B cell (primary cell): Measurements from ENCODE around the gene TENT4B. TPM values are rescaled to one million over a fixed set of nuclear protein-coding genes. Genes with fewer than 3 reads are reported as not detected.

Source experiments
- ATAC-seq: fragments of 200-7000 bp; cut with Tn5 transposase; one replicate; pipeline ENCODE4 v1.10.0; 2021; ENCODE audit warnings: low read depth, mild to moderate bottlenecking, moderate number of reproducible peaks, moderate library complexity
- CTCF ChIA-PET: fragments of 350-600 bp; sonication (Branson Sonifier 250); formaldehyde crosslinking; loops from one replicate; lab custom pipeline; 2021; ENCODE audit warnings: antibody characterized with exemption, inconsistent platforms; lab: Charles Lee
- POLR2A ChIA-PET: fragments of 350-600 bp; sonication (Branson Sonifier 250); formaldehyde crosslinking; loops from one replicate; lab custom pipeline; 2021; ENCODE audit warnings: antibody characterized with exemption; lab: Charles Lee
- DNase-seq: peaks from one replicate; pipeline ENCODE4 v3.0.0; 2013
- H2AFZ ChIP-seq: 2 replicates; pipeline ENCODE4 v1.6.1; 2012; ENCODE audit warnings: mild to moderate bottlenecking, low read depth, low read length; ENCODE audit not compliant: insufficient read depth, poor library complexity, severe bottlenecking
- H3K27ac ChIP-seq, 2 donors: 1 replicate in 1 of 2; 2 replicates in 1 of 2; pipeline ENCODE4 v1.5.1; 2012 to 2013; ENCODE audit warnings: low read length in 2 of 2, mild to moderate bottlenecking in 2 of 2, moderate library complexity in 1 of 2
- H3K27me3 ChIP-seq, 4 experiments: fragments of 200-600 bp in 1 of 4; sonication (generic) in 1 of 4; replicated peaks in 1 of 4; 1 replicate in 2 of 4; 2 replicates in 2 of 4; pipeline versions ENCODE4 v1.6.1 to v1.7.0; 2013 to 2016; ENCODE audit warnings: low read length in 3 of 4, mild to moderate bottlenecking in 2 of 4, mixed read lengths in 1 of 4, moderate library complexity in 1 of 4; ENCODE audit not compliant: insufficient read depth in 4 of 4, control insufficient read depth in 3 of 4; ENCODE audit errors: control extremely low read depth in 1 of 4
- H3K36me3 ChIP-seq, 2 experiments: replicated peaks in 1 of 2; 1 replicate in 1 of 2; 2 replicates in 1 of 2; pipeline versions ENCODE4 v1.6.1 to v1.7.1; 2013; ENCODE audit warnings: low read length in 1 of 2; ENCODE audit not compliant: insufficient read depth in 2 of 2, control insufficient read depth in 1 of 2; ENCODE audit errors: control extremely low read depth in 1 of 2, extremely low read depth in 1 of 2
- H3K4me1 ChIP-seq, 2 donors: fragments of 200-600 bp in 1 of 2; sonication (generic) in 1 of 2; 1 replicate in 1 of 2; 2 replicates in 1 of 2; pipeline versions ENCODE4 v1.5.1 to v1.6.1; 2013 to 2017; ENCODE audit warnings: low read length in 2 of 2; ENCODE audit not compliant: control insufficient read depth in 2 of 2, insufficient read depth in 2 of 2
- H3K4me2 ChIP-seq: replicated peaks from 2 replicates; pipeline ENCODE3; 2012; ENCODE audit warnings: mild to moderate bottlenecking, low read depth, low read length; ENCODE audit not compliant: poor library complexity, severe bottlenecking
- H3K4me3 ChIP-seq, 5 experiments: fragments of 200-600 bp in 1 of 5; sonication (generic) in 1 of 5; 1 replicate in 3 of 5; 2 replicates in 2 of 5; pipeline versions ENCODE4 v1.5.1 to v1.7.0; 2011 to 2016; ENCODE audit warnings: low read length in 4 of 5, mild to moderate bottlenecking in 4 of 5, low read depth in 2 of 5, control low read depth in 1 of 5, moderate library complexity in 1 of 5; ENCODE audit not compliant: insufficient read depth in 1 of 5; ENCODE audit errors: control extremely low read depth in 1 of 5, extremely low read depth in 1 of 5
- H3K79me2 ChIP-seq: fragments of 200-600 bp; sonication (generic); one replicate; pipeline ENCODE4 v1.6.0; 2016; ENCODE audit warnings: low read length; ENCODE audit not compliant: control insufficient read depth, insufficient read depth
- H3K9ac ChIP-seq: fragments of 200-600 bp; sonication (generic); 2 replicates; pipeline ENCODE4 v1.6.1; 2017; ENCODE audit warnings: mild to moderate bottlenecking, low read length, moderate library complexity
- H3K9me3 ChIP-seq, 3 donors: one replicate each; pipeline versions ENCODE4 v1.6.1 to v1.7.1; 2013; ENCODE audit warnings: low read length in 2 of 3; ENCODE audit not compliant: control insufficient read depth in 2 of 3, insufficient read depth in 1 of 3; ENCODE audit errors: control extremely low read depth in 1 of 3
- H4K20me1 ChIP-seq: 2 replicates; pipeline ENCODE4 v1.6.0; 2012; ENCODE audit warnings: mild to moderate bottlenecking, low read length; ENCODE audit not compliant: insufficient read depth, control insufficient read depth, poor library complexity, severe bottlenecking
- H3K27ac Mint-ChIP-seq: one replicate; pipeline ENCODE4 v1.8.0; 2021; ENCODE audit warnings: mixed read lengths
- H3K27me3 Mint-ChIP-seq: one replicate; pipeline ENCODE4 v1.8.0; 2021; ENCODE audit warnings: mixed read lengths
- H3K4me1 Mint-ChIP-seq: one replicate; pipeline ENCODE4 v1.8.0; 2021; ENCODE audit warnings: mixed read lengths
- H3K4me3 Mint-ChIP-seq: one replicate; pipeline ENCODE4 v1.8.0; 2021; ENCODE audit warnings: mixed read lengths
- H3K9me3 Mint-ChIP-seq: one replicate; pipeline ENCODE4 v1.8.0; 2022; ENCODE audit warnings: mixed read lengths; ENCODE audit not compliant: insufficient read depth
- EZH2 ChIP-seq: IDR thresholded peaks from 2 replicates; pipeline ENCODE4 v1.6.1; 2012; ENCODE audit warnings: borderline replicate concordance, low read depth, mild to moderate bottlenecking, moderate library complexity, low read length; ENCODE audit not compliant: insufficient read depth, poor library complexity, severe bottlenecking
- WGBS: methylation state at CpG from one replicate; pipeline ENCODE4 v1.1.5; 2013; ENCODE audit warnings: missing lambda C conversion rate; ENCODE audit not compliant: insufficient coverage; 5-methylcytosine and 5-hydroxymethylcytosine counted together
- intact Hi-C: fragments of 100-400 bp; cut with micrococcal nuclease; formaldehyde crosslinking; loops from one replicate; pipeline ENCODE4 v1.10.0; 2022
- polyA plus RNA-seq: library from polyadenylated mRNA; depleted of rRNA; stranded (reverse); fragments of >200 nt; gene quantifications from 2 replicates; pipeline ENCODE4 v1.2.3, GENCODE V29; 2012
- total RNA-seq, 2 donors: library from RNA; stranded (reverse); fragments of 120-200 nt in 1 of 2; gene quantifications; 1 replicate in 1 of 2; 2 replicates in 1 of 2; pipeline versions ENCODE4 v1.2.3 to v1.2.4, GENCODE V29; 2013 to 2022
- TF ChIP-seq, protein P1 (sequence below): fragments of 200-600 bp; IDR thresholded peaks from one replicate; pipeline ENCODE4 v1.8.0; 2022; ENCODE audit warnings: antibody characterized with exemption, mild to moderate bottlenecking

The TENT4B gene
- total and polyA plus RNA-seq, 2 donors (not counting 1 experiment from before 2014, with no cell fraction given) = 6.1 to 17.1 TPM

GRCh38 chr16:50197582-50197981 lies 44.5 kb downstream of the TENT4B start:
- TF ChIP-seq, protein P1, sequence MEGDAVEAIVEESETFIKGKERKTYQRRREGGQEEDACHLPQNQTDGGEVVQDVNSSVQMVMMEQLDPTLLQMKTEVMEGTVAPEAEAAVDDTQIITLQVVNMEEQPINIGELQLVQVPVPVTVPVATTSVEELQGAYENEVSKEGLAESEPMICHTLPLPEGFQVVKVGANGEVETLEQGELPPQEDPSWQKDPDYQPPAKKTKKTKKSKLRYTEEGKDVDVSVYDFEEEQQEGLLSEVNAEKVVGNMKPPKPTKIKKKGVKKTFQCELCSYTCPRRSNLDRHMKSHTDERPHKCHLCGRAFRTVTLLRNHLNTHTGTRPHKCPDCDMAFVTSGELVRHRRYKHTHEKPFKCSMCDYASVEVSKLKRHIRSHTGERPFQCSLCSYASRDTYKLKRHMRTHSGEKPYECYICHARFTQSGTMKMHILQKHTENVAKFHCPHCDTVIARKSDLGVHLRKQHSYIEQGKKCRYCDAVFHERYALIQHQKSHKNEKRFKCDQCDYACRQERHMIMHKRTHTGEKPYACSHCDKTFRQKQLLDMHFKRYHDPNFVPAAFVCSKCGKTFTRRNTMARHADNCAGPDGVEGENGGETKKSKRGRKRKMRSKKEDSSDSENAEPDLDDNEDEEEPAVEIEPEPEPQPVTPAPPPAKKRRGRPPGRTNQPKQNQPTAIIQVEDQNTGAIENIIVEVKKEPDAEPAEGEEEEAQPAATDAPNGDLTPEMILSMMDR = no peak
- no peak for TF ChIP-seq EZH2
- no peak overlapping the region for H3K27ac Mint-ChIP-seq
- CTCF ChIA-PET = interaction anchor here (0.6 to 1.2 kb wide), 3 partner anchors 13 to 129 kb away, joined by 3 to 5 read pairs (median 5); no protein-coding TSS in a partner anchor
- Histone ChIP-seq H3K79me2 (peaks cover 66% of the 10 kb centered on the region), H3K9me3 (peaks cover 0 to 18% (median 0%) of the 10 kb centered on the region in 3 donors), H3K36me3 (no peaks in the 10 kb centered on the region), H3K27me3 (no peaks in the 10 kb centered on the region), H3K27ac (no peak overlapping the region), H4K20me1 (peaks cover 43% of the 10 kb centered on the region), H3K4me3 (no peak overlapping the region), H3K4me1 (peaks cover 28 to 37% of the 10 kb centered on the region in 2 donors), H2AFZ (no peak overlapping the region), H3K9ac (no peak overlapping the region), H3K4me2 (no peak overlapping the region)
- no peaks in the 10 kb centered on the region for H3K9me3 Mint-ChIP-seq
- DNase-seq (no peak), ATAC-seq (no peak)
- 72% methylated on average over 5 of the region's 7 CpGs for WGBS
- H3K4me1 Mint-ChIP-seq = peaks cover 60% of the 10 kb centered on the region
- no peak overlapping the region for H3K4me3 Mint-ChIP-seq
- H3K27me3 Mint-ChIP-seq = no peaks in the 10 kb centered on the region
- POLR2A ChIA-PET = no interaction called here
- intact Hi-C loops = no loop called here

- Mint-ChIP-seq H3K4me3 (no peak overlapping the region), H3K27ac (no peak overlapping the region), H3K27me3 (no peaks in the 10 kb centered on the region), H3K9me3 (no peaks in the 10 kb centered on the region), H3K4me1 (peaks cover 61% of the 10 kb centered on the region)
- no peaks in the 10 kb centered on the region for H3K27me3 ChIP-seq
- no peak for ATAC-seq
- H3K9me3 ChIP-seq = peaks cover 0 to 13% (median 0%) of the 10 kb centered on the region in 3 donors
- no peak for DNase-seq
- POLR2A ChIA-PET = no interaction called here
- H3K4me1 ChIP-seq = peaks cover 28 to 33% of the 10 kb centered on the region in 2 donors
- peaks cover 36% of the 10 kb centered on the region for H4K20me1 ChIP-seq
- TF ChIP-seq, protein P1 = no peak
- no peak for TF ChIP-seq EZH2
- no peak overlapping the region for H3K4me2 ChIP-seq
- H3K79me2 ChIP-seq = peaks cover 62% of the 10 kb centered on the region
- H3K9ac ChIP-seq = no peak overlapping the region
- no peak overlapping the region for H3K27ac ChIP-seq
- CTCF ChIA-PET = interaction anchor here (0.7 to 1.7 kb wide), 4 partner anchors 11 to 174 kb away, joined by 3 to 5 read pairs (median 4); partner anchors contain the start of genes CNEP1R1 and HEATR3
- H3K36me3 ChIP-seq = no peaks in the 10 kb centered on the region
- H3K4me3 ChIP-seq = no peak overlapping the region
- intact Hi-C loops = no loop called here
- 44% methylated on average over 3 of the region's 4 CpGs for WGBS
- no peak overlapping the region for H2AFZ ChIP-seq
Observed at GRCh38 chr16:50198802-50199403, 45.8 kb downstream of the TENT4B start.
